DMS79 (cell line): ENCODE data around the gene OR4N2.
"Not testable (repeated sequence)": the region's sequence is repeated elsewhere in the genome, so short reads cannot be mapped to it uniquely, and the experiment has no call there.

ENCODE experiments used
- DNase-seq: peaks from one replicate; lab custom pipeline; 2025; lab: John Stamatoyannopoulos, UW

Gene OR4N2

GRCh38 chr14:19803470-19803869 lies at the start of gene OR4N2:
Gene OR4N2 (plus strand): TSS chr14:19803770. CDS start chr14:19827449, 23,679 bp downstream.
- not testable (repeated sequence) for DNase-seq

- no peak for DNase-seq
Measured at GRCh38 chr14:19754172-19754571, 49.4 kb upstream of the OR4N2 start.

- DNase-seq, result not testable (repeated sequence)
Measured at GRCh38 chr14:19771491-19771890, 32.1 kb upstream of the OR4N2 start.

- DNase-seq, result no peak
Measured at GRCh38 chr14:19771895-19772430, 31.6 kb upstream of the OR4N2 start.

GRCh38 chr14:19772454-19772853 lies 31.1 kb upstream of the OR4N2 start:
- DNase-seq, result not testable (repeated sequence)

- not testable (repeated sequence) for DNase-seq
Measured at GRCh38 chr14:19773204-19773603, 30.4 kb upstream of the OR4N2 start, which contains the start of gene OR4M1. Gene OR4M1 (plus strand): TSS chr14:19773504. CDS start chr14:19780323, 6,819 bp downstream.

GRCh38 chr14:19775587-19775986 lies 28.0 kb upstream of the OR4N2 start:
- no peak for DNase-seq

GRCh38 chr14:19785848-19786247 lies 17.7 kb upstream of the OR4N2 start:
- not testable (repeated sequence) for DNase-seq

- DNase-seq, result not testable (repeated sequence)
Measured at GRCh38 chr14:19787318-19787717, 16.3 kb upstream of the OR4N2 start.

- not testable (repeated sequence) for DNase-seq
Measured at GRCh38 chr14:19788150-19788549, 15.4 kb upstream of the OR4N2 start.

GRCh38 chr14:19796520-19797108 lies 7.0 kb upstream of the OR4N2 start:
- DNase-seq, result not testable (repeated sequence)

GRCh38 chr14:19799880-19800279 lies 3.7 kb upstream of the OR4N2 start:
- DNase-seq, result no peak

GRCh38 chr14:19800282-19801117 lies 3.1 kb upstream of the OR4N2 start:
- no peak for DNase-seq

- no peak for DNase-seq
Measured at GRCh38 chr14:19801118-19801464, 2.5 kb upstream of the OR4N2 start.

- not testable (repeated sequence) for DNase-seq
Measured at GRCh38 chr14:19813171-19813920, 9.8 kb downstream of the OR4N2 start.

GRCh38 chr14:19819879-19820278 lies 16.3 kb downstream of the OR4N2 start:
- DNase-seq, result not testable (repeated sequence)

GRCh38 chr14:19821016-19821415 lies 17.4 kb downstream of the OR4N2 start:
- not testable (repeated sequence) for DNase-seq

- no peak for DNase-seq
Measured at GRCh38 chr14:19823178-19823577, 19.6 kb downstream of the OR4N2 start.

GRCh38 chr14:19823765-19824164 lies 20.2 kb downstream of the OR4N2 start:
- DNase-seq, result no peak

GRCh38 chr14:19827626-19828244 lies 24.2 kb downstream of the OR4N2 start:
- DNase-seq, result not testable (repeated sequence)

GRCh38 chr14:19828314-19828713 lies 24.7 kb downstream of the OR4N2 start:
- no peak for DNase-seq
